ENCODE results near the gene ACTL6B.
"Not testable (repeated sequence)": the region's sequence is repeated elsewhere in the genome, so short reads cannot be mapped to it uniquely, and the experiment has no call there.

The ACTL6B gene

DNA sequence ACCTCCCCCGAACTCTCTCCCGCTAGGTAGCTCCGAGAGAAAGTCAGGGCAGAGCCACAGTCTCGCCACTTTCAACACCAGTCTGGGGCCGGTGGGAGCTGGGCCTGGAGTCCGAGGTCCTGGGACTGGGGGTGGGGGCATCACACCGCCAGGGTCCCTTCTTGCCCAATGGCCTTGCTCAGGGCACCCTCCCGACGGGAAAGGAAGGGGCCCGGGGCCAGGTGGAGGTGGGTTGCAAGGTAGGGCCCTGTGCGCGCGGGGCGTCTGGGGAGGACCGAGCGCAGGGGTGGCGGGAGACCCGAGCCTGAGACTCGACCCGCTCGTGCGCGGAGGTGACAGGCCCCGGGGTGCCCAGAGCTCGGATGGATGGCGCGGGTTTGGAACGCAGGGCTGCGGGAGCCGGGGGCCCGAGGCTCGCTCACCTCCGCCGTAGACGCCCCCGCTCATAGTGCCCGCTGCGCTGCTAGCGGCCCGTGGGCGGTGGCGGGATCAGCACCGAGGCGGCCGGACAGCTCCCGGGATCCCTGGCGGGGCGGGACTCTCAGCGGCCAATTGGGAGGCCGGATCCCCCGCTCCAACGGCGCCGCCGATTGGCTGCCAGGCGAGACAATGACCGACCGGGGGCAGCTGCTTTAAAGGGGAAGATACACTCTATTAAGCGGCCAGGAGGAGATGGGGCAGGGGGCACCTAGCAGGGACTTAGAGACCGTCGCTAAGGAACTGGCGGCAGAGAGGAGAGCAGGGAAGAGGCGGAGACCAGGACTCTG is at the start of gene ACTL6B:
TSS of gene ACTL6B (minus strand) at position 541 of the 767 bp plus-strand sequence. CDS start at position 447, 94 bp downstream.
- DNase-seq (ENCODE audit: extremely low spot score, insufficient read length, low read depth) (no peak), FAIRE-seq (no peak)

DNA sequence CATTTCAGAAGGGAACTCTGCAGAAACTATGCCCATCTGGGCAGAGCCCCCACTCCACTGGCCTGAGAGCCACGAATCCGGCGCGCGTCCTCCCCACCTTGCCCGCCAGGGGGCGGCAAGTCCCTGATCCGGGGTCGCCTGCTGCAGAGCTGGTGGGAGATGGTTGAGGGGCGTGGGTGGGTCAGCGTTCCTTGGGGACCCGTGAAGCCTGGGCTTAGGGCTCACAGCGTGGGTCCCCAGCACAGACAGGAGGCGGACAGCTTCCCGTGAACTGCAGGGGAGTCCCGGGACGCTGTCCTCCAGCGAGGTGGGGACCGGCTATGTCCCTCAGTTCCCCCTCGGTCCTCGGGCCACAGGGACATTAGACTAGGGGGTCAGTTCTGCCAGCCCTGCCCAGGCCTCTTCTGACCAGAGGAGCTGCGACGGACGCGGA is 49.1 kb upstream of the ACTL6B start:
- DNase-seq (ENCODE audit: extremely low spot score, insufficient read length, low read depth) (peak; percentile 77), FAIRE-seq (peak; percentile 75)

DNA sequence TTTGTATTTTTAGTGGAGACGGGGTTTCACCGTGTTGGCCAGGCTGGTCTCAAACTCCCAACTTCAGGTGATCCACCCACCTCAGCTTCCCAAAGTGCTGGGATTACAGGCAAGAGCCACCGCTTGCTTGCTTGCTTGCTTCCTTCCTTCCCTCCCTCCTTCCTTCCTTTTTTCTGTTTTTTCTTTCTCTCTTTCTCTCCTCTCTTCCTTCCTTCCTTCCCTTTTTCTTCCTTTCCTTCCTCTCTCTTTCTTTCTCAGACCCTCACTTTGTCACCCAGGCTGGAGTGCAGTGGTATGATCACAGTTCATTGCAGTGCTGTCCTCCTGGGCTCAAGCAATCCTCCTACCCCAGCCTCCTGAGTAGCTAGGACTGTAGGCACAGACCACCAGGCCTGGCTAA is 44.8 kb upstream of the ACTL6B start:
- DNase-seq (ENCODE audit: extremely low spot score, insufficient read length, low read depth); FAIRE-seq: not testable (repeated sequence)

DNA sequence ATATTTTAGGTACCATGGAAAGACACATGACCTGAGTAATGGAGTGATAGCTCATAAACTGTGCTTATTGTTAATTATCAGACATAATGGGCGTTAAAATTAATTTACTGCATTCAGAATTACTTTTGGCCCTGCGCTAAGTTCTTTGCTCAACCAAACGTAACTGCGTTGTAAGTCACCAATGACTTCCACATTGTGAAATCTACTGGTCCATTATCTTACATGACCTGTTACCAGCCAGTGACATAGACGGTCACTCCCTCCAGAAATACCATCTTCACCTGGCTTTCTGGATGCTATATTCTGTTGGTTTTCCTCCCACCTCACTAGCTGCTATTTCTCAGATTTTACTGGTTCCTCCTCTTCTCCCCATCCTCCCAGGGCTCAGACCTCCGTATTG is 42.8 kb upstream of the ACTL6B start:
- FAIRE-seq (no peak), DNase-seq (ENCODE audit: extremely low spot score, insufficient read length, low read depth) (no peak)

DNA sequence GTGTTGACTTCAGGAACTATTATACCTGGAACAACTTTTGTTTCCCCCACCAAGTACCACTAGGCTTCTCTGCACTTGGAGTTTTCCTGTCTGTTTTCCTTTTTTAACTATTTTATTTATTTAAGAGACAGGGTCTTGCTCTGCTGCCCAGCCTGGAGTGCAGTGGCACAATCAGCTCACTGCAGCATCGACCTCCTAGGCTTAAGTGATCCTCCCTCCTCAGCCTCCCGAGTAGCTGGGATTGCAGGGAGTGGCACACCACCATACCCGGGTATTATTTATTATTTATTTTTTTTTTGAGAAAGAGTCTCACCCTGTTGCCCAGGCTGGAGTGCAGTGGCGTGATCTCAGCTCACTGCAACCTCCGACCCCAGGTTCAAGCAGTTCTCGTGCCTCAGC is 39.9 kb upstream of the ACTL6B start:
- no peak for FAIRE-seq
- no peak for DNase-seq (ENCODE audit: extremely low spot score, insufficient read length, low read depth)

DNA sequence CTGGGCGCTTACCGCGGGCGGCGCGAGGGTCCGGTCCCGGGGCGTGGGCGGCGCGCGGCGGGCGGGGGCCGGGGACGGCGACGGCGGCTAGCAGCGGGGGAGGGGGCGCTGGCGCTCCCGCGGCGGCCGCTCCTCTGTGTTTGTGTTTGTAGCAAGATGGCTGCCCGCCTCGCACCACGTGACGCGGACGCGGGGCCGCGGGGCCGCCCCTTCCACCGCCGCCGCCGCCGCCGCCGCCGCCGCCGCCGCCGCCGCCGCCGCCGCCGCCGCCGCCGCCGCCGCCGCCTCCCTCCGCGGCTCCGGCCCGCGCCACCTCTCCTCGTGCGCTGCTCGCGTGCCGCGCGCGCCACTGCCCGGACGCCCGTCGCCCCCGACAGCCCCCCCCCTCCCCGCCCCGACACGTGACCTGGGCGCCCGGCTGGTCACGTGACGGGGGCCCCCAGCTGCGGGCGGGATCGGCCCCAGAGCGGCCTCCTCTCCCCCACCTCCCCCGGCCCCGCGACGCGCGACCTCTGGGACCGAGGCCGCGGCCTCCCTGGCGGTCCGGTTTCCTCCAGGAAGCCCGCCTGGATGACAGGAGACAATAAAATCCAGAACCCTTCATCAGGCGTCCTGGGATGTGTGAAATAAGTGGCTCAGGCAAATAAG is 38.0 kb upstream of the ACTL6B start, which contains the start of gene GIGYF1:
TSS of gene GIGYF1 (minus strand) at position 153 of the 648 bp plus-strand sequence. CDS start 6,012 bp downstream, outside the sequence.
- DNase-seq (ENCODE audit: extremely low spot score, insufficient read length, low read depth) (peak; percentile 73), FAIRE-seq (no peak)

DNA sequence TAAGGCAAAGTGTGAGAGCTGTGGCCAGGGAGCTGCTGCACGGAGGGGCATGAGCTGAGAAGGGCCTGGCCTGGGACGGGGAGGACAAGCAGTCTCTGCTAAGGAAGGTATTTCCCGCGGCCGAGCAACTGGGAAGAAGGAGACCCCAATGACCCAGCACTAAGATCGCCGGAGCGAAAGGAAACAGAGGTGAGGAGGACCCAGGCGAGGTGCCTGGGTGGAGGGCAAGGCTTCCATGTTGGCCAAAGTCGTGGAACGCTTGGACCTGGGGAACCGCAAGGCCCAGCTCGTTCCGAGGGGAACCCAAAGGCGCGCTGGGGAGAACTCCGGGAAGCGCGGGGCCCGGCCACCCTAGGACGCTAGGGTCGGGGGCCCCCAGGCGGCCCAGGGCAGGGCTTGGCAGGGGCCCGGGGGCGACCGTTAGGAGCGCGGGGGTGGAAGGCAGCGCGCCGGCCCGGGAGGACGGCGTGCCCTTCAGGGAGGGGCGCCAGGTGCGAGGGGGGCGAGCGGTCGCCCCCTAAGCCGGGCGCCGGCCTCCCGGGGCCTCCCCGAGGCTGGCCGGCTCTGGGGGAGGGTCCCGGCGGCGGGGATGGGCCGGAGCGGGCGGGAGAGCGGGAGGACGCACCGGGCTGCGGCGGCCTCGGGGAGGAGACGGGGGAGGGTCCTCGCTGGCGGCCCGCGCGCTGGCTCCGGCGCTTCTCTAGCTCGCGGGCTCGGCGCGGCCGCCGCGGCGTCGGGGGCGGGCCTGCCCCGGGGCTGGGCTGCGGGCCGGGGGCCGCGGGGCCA is 37.3 kb upstream of the ACTL6B start:
- no peak for DNase-seq (ENCODE audit: extremely low spot score, insufficient read length, low read depth)
- no peak for FAIRE-seq

DNA sequence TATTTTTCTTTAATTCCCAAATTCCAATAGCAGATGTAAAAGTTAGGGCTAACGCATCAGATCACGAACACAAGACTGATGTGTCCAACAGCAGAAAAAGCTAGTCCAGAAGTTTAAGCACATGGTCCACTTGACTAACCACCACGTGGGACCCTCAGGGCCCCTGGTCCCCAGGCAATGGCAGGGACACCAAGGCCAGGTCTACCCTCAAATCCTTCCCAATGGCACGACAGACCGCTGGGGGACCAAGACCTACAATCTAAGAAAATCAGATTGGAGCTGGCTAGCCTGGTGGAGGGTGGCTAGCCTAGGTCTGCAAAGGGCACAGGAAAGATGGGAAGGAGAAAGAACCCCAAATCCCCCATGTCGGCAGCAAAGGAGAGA is 36.3 kb upstream of the ACTL6B start:
- FAIRE-seq (no peak), DNase-seq (ENCODE audit: extremely low spot score, insufficient read length, low read depth) (no peak)

DNA sequence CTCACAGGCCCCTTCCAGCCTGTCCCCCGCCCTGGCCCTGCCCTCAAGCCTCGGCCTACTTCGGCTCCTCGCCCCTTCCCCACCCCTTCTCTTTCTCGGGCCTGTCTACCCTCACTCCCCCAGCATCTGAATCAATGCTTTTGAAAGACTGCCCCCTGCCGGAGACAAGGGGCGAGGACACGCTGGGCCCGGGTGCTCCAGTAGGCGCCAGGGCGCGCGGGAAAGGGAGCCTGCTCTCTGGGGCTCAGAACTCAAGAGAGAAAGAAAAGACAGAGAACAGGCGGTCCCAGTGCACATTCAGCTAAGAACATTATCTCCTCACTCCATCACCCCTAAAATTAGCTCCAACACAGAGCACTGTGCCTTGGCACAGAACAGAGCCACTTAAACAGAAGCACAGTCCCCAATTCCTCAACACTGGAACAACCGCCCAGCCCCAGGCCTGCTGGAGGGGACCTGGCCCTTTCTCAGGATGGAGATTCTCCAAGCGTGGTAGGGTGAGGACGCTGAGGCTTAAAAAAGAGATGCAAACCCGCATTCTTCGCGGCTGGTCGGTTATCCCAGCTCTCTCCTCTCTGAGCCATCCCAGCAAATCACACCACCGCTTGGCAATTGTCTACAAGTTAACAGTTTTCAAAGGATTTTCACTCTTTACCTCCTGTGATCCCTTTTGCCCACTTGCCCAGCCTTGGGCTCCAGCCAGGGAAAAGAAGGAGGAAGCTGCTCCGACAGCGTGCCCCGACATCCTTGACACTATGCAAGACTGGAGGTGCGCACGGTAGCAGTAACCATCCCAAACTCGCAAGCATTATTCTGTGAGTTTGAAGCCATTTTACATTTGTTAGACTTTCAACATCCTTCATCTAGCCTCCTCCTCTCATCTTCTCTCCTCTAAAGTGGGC is 35.7 kb upstream of the ACTL6B start:
- peak; percentile 77 for DNase-seq (ENCODE audit: extremely low spot score, insufficient read length, low read depth)
- peak; percentile 77 for FAIRE-seq

DNA sequence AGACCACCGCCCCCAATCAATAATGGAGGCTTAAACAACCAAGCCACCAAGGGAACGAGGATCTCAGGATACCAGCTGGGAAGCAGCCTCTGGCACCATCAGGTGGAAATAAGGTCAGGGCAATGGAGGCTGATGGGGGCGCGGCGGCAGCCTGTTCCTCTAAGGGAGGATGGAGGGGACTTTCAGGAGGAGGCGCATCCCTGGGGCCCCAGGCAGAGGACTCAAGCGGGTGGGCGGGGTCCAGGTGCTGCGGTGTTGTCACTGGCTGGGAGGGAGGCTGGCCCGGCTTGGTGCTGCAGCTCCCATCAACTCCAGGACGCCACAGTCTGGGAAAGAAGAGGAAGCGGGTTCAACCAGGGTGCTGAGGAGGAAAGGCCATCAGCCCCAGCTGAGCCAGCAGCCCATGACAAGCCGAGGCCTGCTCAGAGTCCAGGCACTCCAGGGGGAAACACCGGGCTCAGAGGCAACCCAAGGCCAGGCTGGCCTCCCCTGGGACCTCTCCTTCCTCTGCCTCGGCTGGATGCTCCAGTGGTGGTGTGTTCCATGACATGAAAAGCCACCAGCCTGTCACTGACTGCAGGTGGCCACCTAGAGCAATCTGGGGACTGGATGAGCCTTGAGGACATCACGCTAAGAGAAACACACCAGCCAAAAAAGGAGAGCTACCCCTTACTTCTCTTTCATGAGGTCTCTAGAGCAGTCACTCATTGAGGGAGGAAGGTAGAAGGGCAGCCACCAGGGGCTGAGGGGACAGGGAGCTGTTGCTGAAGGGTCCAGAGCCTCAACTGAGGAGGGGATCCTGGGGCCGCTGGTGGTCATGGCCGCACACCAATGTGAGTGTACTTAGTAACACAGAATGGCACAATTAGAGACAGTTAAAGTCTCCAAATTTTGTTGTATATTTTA is 33.2 kb upstream of the ACTL6B start:
- no peak for DNase-seq (ENCODE audit: extremely low spot score, insufficient read length, low read depth)
- FAIRE-seq: peak; percentile 51

DNA sequence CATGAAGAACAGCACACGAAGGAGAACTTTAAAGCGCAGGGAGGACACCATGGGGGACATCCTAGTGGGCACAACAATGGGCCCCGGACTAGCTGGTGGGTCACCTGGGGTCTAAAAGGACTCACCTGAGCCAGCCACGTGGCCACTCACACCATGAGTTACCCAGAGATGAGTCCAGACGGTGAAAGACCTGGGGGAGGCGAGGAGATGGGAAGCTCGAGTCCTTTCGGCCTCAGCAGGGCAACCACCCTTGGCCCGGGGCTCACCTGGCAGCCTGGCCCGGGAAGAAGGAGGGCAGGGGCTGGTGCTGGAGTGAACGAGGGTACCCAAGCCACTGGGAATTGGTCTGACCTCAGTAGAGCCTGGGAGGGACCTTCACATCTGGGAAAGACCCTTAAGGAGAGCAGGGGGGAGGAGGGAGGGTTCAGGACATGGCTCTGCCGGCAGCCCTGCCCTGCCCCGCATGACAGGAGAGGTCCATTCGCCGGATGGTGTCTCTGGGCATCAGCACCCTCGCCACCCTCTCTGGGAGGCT is 32.1 kb upstream of the ACTL6B start:
- FAIRE-seq (no peak), DNase-seq (ENCODE audit: extremely low spot score, insufficient read length, low read depth) (no peak)

DNA sequence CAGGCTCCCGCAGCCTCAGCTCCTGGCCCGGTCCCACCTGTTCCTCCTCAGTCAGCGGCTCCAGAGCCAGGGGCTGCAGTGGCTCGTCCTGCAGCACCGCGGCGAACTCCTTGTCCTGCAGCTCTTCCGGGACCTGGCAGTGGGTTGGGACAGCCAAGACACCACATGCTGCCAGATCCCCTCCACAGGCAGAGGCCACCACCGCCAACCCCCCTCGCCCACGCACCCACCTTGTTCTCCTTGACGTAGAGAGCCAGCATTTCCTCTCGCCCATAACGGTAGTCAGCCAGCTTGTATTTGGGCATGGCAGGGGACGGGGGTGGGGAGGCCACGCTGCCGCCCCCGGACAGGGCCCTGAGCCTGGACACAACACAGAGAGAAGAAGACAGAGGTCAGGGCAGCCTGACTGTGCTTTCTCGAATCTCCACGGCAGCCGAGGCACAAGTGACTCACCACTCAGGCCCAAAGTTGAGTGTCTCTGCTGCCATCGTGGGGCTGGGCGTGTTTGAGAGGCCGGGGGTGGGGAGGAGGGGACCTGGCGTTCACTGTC is 31.6 kb upstream of the ACTL6B start:
- no peak for DNase-seq (ENCODE audit: extremely low spot score, insufficient read length, low read depth)

DNA sequence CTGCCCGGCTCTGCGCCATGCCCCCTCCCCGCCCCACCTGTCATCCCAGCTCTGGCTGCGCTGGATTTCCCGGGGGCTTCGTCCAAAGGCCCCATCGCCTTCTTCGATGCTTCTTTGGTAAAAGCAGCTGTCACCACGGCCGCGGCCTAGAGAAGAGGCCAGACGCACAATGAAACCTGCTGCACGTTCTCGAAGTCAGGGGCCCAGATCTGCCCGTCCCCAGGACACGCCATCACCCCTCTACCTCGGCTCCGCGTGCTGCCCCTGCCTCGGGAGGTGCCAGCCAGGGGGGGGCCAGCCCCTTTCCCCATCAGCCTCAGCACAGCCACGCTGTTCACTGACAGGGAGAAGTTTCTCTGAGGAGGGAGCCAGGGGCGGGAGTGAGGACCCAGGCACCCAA is 31.0 kb upstream of the ACTL6B start:
- FAIRE-seq: no peak
- DNase-seq (ENCODE audit: extremely low spot score, insufficient read length, low read depth): no peak

More for the DNA sequence above, 31.6 kb upstream of the ACTL6B start:
- FAIRE-seq: no peak

DNA sequence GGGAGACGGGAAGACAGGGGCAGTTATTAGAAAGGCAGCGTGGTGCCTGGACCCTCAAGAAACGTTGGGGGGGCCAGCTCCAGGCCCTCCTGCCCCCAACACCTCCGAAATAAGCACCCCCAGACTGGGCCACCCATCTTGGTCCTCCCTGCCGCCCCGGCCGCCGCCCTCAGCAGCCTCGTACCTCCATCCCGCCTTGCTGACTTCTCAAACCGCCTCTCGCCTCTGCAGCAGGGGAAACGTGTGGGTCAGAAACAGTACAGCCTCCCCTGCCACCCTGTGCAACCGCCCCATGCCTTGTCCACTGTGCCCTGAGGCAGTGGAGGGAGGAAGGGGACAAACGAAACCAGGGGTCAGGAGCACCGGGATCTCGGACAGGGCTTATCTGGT is 30.6 kb upstream of the ACTL6B start:
- FAIRE-seq: no peak
- no peak for DNase-seq (ENCODE audit: extremely low spot score, insufficient read length, low read depth)

DNA sequence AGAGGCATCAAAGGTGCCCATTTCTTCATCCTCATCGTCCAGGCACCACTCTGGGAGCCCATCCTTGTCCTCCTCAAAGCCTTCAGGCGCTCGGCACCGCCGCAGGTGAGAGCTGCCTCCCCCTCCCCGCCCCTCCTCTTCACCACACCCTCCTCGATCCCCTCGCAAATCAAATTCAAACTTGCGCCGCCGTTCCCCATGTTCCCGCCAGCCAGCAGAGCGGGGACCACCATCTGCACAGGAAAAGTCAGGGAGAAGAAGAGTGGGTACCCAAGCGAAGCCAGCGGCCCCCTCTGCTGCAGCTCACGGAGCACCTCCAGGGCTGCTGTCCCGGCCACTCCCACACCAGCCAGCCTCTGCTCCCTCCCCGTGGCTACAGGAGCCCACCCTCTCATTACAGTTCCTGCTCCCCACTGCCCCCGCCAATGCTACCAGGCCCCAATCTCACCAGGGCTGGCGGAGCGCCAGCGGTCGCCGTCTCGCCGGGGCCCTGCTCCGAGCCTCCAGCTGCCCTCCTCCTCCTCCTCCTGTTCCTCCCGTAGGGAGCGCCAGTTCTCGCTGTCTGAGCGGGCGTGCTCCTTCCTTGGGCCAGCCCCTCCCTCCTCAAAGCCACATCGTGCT is 30.1 kb upstream of the ACTL6B start:
- FAIRE-seq (no peak), DNase-seq (ENCODE audit: extremely low spot score, insufficient read length, low read depth) (no peak)

DNA sequence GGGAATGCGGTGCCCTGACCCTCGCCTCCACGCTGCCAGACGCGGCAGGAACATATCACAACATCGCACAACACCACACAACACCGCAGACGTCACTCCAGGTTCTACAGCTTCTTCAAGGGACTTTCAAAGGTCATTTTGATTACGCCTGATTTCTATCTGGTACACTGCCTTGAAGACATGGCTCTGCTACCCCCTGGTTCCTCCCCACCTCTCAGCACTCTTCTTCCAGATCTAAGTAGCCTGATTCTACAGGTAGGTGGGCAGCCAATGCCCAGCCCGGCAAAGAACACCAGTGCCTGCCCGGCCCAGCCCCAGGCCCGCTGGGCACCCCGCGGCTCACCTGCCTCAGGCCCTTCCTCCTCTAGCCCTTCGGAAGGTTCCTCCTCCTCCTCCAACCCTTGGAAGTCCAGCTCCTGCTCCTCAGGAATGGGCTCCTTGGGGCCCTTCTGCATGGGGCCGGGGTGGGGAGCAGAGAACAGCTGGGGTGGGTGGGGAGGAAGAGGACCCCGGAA is 29.4 kb upstream of the ACTL6B start:
- DNase-seq (ENCODE audit: extremely low spot score, insufficient read length, low read depth) (no peak), FAIRE-seq (no peak)

DNA sequence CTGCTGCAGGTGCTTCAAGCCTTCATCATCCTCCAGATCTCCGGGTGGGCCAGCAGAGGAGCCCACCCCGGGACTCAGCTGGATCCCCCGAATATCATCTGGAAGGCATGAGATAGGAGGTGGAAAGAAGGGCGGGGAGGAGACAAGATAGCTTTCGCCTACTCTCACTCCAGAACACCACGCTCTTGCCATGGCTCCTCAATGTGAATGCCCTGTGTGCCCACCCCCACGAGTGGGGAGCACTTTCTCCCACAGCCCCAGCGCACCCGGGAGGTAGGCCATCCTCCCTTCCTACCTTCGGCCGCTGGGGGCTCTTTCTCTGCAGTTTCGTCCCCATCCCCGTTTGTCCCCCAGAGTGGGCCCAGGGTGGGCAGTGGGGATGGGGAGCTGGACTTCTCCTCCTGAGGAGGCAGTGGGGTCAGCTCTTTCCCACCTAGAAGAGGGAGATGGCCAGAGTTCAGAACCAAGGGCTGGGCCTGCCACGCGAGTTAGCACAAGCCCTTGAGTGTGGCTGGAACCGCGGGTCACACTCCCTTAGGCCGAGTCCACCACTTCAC is 28.9 kb upstream of the ACTL6B start:
- DNase-seq (ENCODE audit: extremely low spot score, insufficient read length, low read depth): no peak
- FAIRE-seq: no peak
